ENCODE data around the gene BPIFB3.

The BPIFB3 gene

GRCh38 chr20:33063271-33063670 lies 9.6 kb downstream of the BPIFB3 start:
- DNase-seq = no peak

- DNase-seq = no peak
These were observed 11.0 kb downstream of the BPIFB3 start for GRCh38 chr20:33064572-33065287.

- no peak for DNase-seq
These were observed 12.1 kb downstream of the BPIFB3 start for GRCh38 chr20:33065785-33066184.

GRCh38 chr20:33067806-33068205 lies 14.1 kb downstream of the BPIFB3 start:
- DNase-seq = no peak

- DNase-seq = no peak
These were observed 14.7 kb downstream of the BPIFB3 start for GRCh38 chr20:33068251-33068939.

GRCh38 chr20:33069673-33070072 lies 16.0 kb downstream of the BPIFB3 start:
- no peak for DNase-seq

- no peak for DNase-seq
These were observed 16.7 kb downstream of the BPIFB3 start for GRCh38 chr20:33070111-33071053.

- no peak for DNase-seq
These were observed 17.5 kb downstream of the BPIFB3 start for GRCh38 chr20:33071198-33071597.

GRCh38 chr20:33072362-33072761 lies 18.7 kb downstream of the BPIFB3 start:
- DNase-seq = no peak

- no peak for DNase-seq
These were observed 19.1 kb downstream of the BPIFB3 start for GRCh38 chr20:33072813-33073212.

GRCh38 chr20:33074675-33075074 lies 21.0 kb downstream of the BPIFB3 start:
- no peak for DNase-seq

GRCh38 chr20:33075281-33075680 lies 21.6 kb downstream of the BPIFB3 start:
- no peak for DNase-seq

- no peak for DNase-seq
These were observed 23.1 kb downstream of the BPIFB3 start for GRCh38 chr20:33076662-33077372.

- DNase-seq = no peak
These were observed 25.6 kb downstream of the BPIFB3 start, which contains the start of gene BPIFB4 for GRCh38 chr20:33079259-33079658. Gene BPIFB4, plus strand, starts transcription at chr20:33079643. Its CDS starts 1,884 bp downstream, at chr20:33081527.

GRCh38 chr20:33081411-33082154 lies 27.9 kb downstream of the BPIFB3 start:
- DNase-seq = no peak

- DNase-seq = no peak
These were observed 28.8 kb downstream of the BPIFB3 start for GRCh38 chr20:33082546-33082945.

- no peak for DNase-seq
These were observed 30.0 kb downstream of the BPIFB3 start for GRCh38 chr20:33083544-33084340.

GRCh38 chr20:33084722-33085121 lies 31.0 kb downstream of the BPIFB3 start:
- DNase-seq = no peak

GRCh38 chr20:33086052-33086722 lies 32.5 kb downstream of the BPIFB3 start:
- DNase-seq = no peak

- DNase-seq = no peak
These were observed 37.4 kb downstream of the BPIFB3 start for GRCh38 chr20:33091147-33091546.

All from T1000 (cell line).